HepG2 (cell line): ENCODE measurements around the gene COL4A2. TPM values are rescaled to one million over a fixed set of nuclear protein-coding genes. Genes with fewer than 3 reads are reported as not detected.

Source experiments
- ATAC-seq: fragments of 200-7000 bp; cut with Tn5 transposase; 3 replicates; pipeline ENCODE4 v1.9.1; 2020; ENCODE audit warnings: mild to moderate bottlenecking, moderate library complexity
- BruUV-seq: library from RNA; stranded (reverse); fragments of 400-500 nt; replicated peaks from 2 replicates; lab custom pipeline; 2021; lab: Mats Ljungman, UMichigan
- CTCF ChIA-PET: fragments of 300-600 bp; formaldehyde crosslinking; extraction: SDS; loops from one replicate; lab custom pipeline; 2021; ENCODE audit warnings: low total read pairs, inconsistent platforms, low intra/inter-chr PET ratio; lab: Yijun Ruan, JAX
- POLR2A ChIA-PET: fragments of 350-600 bp; sonication (Branson Sonifier 250); formaldehyde crosslinking; loops from one replicate; lab custom pipeline; 2020; ENCODE audit warnings: antibody characterized with exemption, inconsistent platforms; lab: Yijun Ruan, JAX
- DNase-seq: peaks from one replicate; pipeline ENCODE4 v3.0.0-alpha.2; 2015; ENCODE audit warnings: low spot score
- FAIRE-seq: peaks from 3 replicates; lab custom pipeline; 2011; peaks lifted over from hg19 to GRCh38; lab: Jason Lieb, UNC
- H2AFZ ChIP-seq: one replicate; pipeline ENCODE4 v1.6.1; 2011; ENCODE audit warnings: low read length, inconsistent platforms
- H3K27ac ChIP-seq: fragments of 300-600 bp; 3 replicates; pipeline ENCODE4 v1.8.0; 2011; ENCODE audit warnings: mixed run types, mild to moderate bottlenecking, mixed read lengths, low read length, inconsistent platforms; ENCODE audit not compliant: insufficient read depth; ENCODE audit errors: extremely low read length
- H3K27me3 ChIP-seq, 2 experiments: fragments of 200-600 bp in 1 of 2; 2 replicates in 1 of 2; 3 replicates in 1 of 2; pipeline versions ENCODE4 v1.6.0 to v1.8.0; 2011; ENCODE audit warnings: low read length in 2 of 2, mild to moderate bottlenecking in 2 of 2, moderate library complexity in 2 of 2, inconsistent platforms in 1 of 2; ENCODE audit not compliant: insufficient read depth in 2 of 2, control insufficient read depth in 1 of 2
- H3K36me3 ChIP-seq, 2 experiments: fragments of 200-600 bp in 1 of 2; replicated peaks in 1 of 2; 2 replicates in 1 of 2; 3 replicates in 1 of 2; pipeline versions ENCODE4 v1.5.1 to v1.8.0; 2011; ENCODE audit warnings: low read length in 2 of 2, inconsistent platforms in 1 of 2; ENCODE audit not compliant: insufficient read depth in 2 of 2, control insufficient read depth in 1 of 2
- H3K4me1 ChIP-seq: 2 replicates; pipeline ENCODE4 v1.5.1; 2012; ENCODE audit warnings: low read length, inconsistent platforms; ENCODE audit not compliant: insufficient read depth
- H3K4me2 ChIP-seq: 2 replicates; pipeline ENCODE4 v1.6.0; 2011; ENCODE audit warnings: low read depth, low read length, inconsistent platforms
- H3K4me3 ChIP-seq, 3 experiments: fragments of 200-600 bp in 1 of 3; sonication (generic), shearing (Covaris generic) in 1 of 3; replicated peaks in 1 of 3; 2 replicates each; pipeline ENCODE4 v1.5.1; 2011 to 2016; ENCODE audit warnings: low read length in 3 of 3, inconsistent platforms in 2 of 3, low read depth in 2 of 3, mild to moderate bottlenecking in 2 of 3, control low read depth in 1 of 3, mixed read lengths in 1 of 3; ENCODE audit not compliant: insufficient read depth in 1 of 3
- H3K79me2 ChIP-seq: one replicate; pipeline ENCODE4 v1.6.1; 2011; ENCODE audit warnings: low read length, inconsistent platforms; ENCODE audit not compliant: insufficient read depth
- H3K9ac ChIP-seq: 2 replicates; pipeline ENCODE4 v1.6.0; 2011; ENCODE audit warnings: mild to moderate bottlenecking, low read depth, low read length, inconsistent platforms; ENCODE audit not compliant: insufficient read depth
- H3K9me3 ChIP-seq: 2 replicates; pipeline ENCODE4 v1.5.1; 2012; ENCODE audit warnings: mild to moderate bottlenecking, low read length
- H4K20me1 ChIP-seq: 2 replicates; pipeline ENCODE4 v1.6.0; 2011; ENCODE audit warnings: inconsistent platforms, mild to moderate bottlenecking, low read length, moderate library complexity; ENCODE audit not compliant: insufficient read depth
- FOXC1 ChIP-seq: sonication (generic); formaldehyde crosslinking; IDR thresholded peaks from 2 replicates; pipeline ENCODE4 v1.8.0; 2022; ENCODE audit warnings: mild to moderate bottlenecking, missing genetic modification reagents, borderline replicate concordance
- KLF15 ChIP-seq: sonication (generic); formaldehyde crosslinking; IDR thresholded peaks from 2 replicates; pipeline ENCODE4 v1.8.1; 2023; ENCODE audit warnings: borderline replicate concordance, mild to moderate bottlenecking, inconsistent platforms, missing genetic modification reagents, mixed read lengths
- KLF9 ChIP-seq: IDR thresholded peaks from 2 replicates; pipeline ENCODE4 v1.6.1; 2016; ENCODE audit warnings: low read depth
- MTF1 ChIP-seq: sonication (generic); formaldehyde crosslinking; IDR thresholded peaks from 2 replicates; pipeline ENCODE4 v1.5.0; 2020; ENCODE audit warnings: missing genetic modification reagents
- SIX4 ChIP-seq: sonication (generic); formaldehyde crosslinking; IDR thresholded peaks from 2 replicates; pipeline ENCODE4 v1.4.0; 2020; ENCODE audit warnings: missing genetic modification reagents
- XBP1 ChIP-seq: sonication (generic); formaldehyde crosslinking; IDR thresholded peaks from 2 replicates; pipeline ENCODE4 v1.5.0; 2020; ENCODE audit warnings: missing genetic modification reagents
- ZBTB14 ChIP-seq: sonication (generic); formaldehyde crosslinking; IDR thresholded peaks from 2 replicates; pipeline ENCODE4 v1.4.0; 2020; ENCODE audit warnings: missing genetic modification reagents
- ZNF10 ChIP-seq: sonication (generic); formaldehyde crosslinking; IDR thresholded peaks from 2 replicates; pipeline ENCODE4 v1.4.0; 2020; ENCODE audit warnings: mild to moderate bottlenecking, low read depth, missing genetic modification reagents, borderline replicate concordance
- ZNF615 ChIP-seq: sonication (generic); formaldehyde crosslinking; IDR thresholded peaks from 2 replicates; pipeline ENCODE4 v1.5.0; 2020; ENCODE audit warnings: mild to moderate bottlenecking, missing genetic modification reagents, borderline replicate concordance
- ZNF841 ChIP-seq: sonication (generic); formaldehyde crosslinking; IDR thresholded peaks from 2 replicates; pipeline ENCODE4 v1.8.1; 2023; ENCODE audit warnings: missing genetic modification reagents, borderline replicate concordance
- ZNF879 ChIP-seq: sonication (generic); formaldehyde crosslinking; IDR thresholded peaks from 2 replicates; pipeline ENCODE4 v1.8.1; 2023; ENCODE audit warnings: missing genetic modification reagents
- WGBS: methylation state at CpG from one replicate; pipeline ENCODE4 v1.1.6; 2017; ENCODE audit warnings: low lambda C conversion rate; 5-methylcytosine and 5-hydroxymethylcytosine counted together
- in situ Hi-C: cut with HindIII; loops from 2 replicates; pipeline ENCODE4 v1.10.0; 2017; ENCODE audit warnings: low pct_unique_long_range_greater_than_20kb; ENCODE audit not compliant: extremely low pct_ligation_motif_present
- intact Hi-C: fragments of 100-400 bp; cut with micrococcal nuclease; formaldehyde crosslinking; loops from one replicate; pipeline ENCODE4 v1.10.0; 2022; ENCODE audit not compliant: unreplicated experiment
- polyA plus RNA-seq, 8 experiments: library from polyadenylated mRNA; depleted of rRNA in 3 of 8; stranded (reverse) in 7 of 8; unstranded in 1 of 8; fragments of >200 nt; fragmentation: Illumina TruSeq in 4 of 8; extraction: Trizol in 4 of 8; gene quantifications; 2 replicates each; pipeline versions ENCODE4 v1.2.1 to v1.2.3, GENCODE V29; 2011 to 2016; ENCODE audit warnings: low read depth in 4 of 8, missing spikeins in 1 of 8, mixed read lengths in 1 of 8; ENCODE audit not compliant: insufficient read depth in 1 of 8
- total RNA-seq, 5 experiments: library from RNA; depleted of rRNA; stranded (reverse); fragments of >200 nt; fragmentation: Illumina TruSeq; extraction: Trizol; gene quantifications; 2 replicates each; pipeline ENCODE4 v1.2.3, GENCODE V29; 2016; ENCODE audit warnings: low read depth in 1 of 5
- TF ChIP-seq, protein P1 (sequence below): IDR thresholded peaks from 2 replicates; pipeline ENCODE4 v1.6.1; 2016; ENCODE audit warnings: low read depth

COL4A2 gene
- total and polyA plus RNA-seq, 2 of the 13 experiments (the other 11 are each of a cell fraction or from before 2014, with no cell fraction given), result 0.22 to 1.9 TPM

DNA sequence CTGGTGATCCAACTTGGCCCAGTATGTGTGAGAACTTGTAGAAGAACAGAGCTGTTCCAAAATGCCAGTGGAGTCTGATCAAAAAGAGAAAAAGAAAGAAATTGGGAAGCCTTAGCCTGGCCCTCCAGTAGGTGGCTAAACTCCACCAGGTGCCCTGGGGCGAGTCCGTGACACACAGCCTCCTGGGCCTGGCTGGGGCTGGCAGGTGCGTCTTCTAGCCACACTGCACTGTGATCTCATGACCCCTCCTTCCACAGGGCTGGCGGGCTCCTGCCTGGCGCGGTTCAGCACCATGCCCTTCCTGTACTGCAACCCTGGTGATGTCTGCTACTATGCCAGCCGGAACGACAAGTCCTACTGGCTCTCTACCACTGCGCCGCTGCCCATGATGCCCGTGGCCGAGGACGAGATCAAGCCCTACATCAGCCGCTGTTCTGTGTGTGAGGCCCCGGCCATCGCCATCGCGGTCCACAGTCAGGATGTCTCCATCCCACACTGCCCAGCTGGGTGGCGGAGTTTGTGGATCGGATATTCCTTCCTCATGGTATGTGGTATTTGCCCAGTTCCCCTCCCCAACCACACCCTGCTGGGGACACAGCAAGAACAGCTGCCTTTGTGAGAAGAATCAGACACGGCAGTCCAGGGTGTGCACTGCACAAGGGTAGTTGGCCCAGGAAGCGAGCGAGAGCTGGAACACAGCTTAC is 200.7 kb downstream of the COL4A2 start (continued):
- TF ChIP-seq KLF15 (CRISPR knock-in tag), result no peak
- TF ChIP-seq, protein P1, sequence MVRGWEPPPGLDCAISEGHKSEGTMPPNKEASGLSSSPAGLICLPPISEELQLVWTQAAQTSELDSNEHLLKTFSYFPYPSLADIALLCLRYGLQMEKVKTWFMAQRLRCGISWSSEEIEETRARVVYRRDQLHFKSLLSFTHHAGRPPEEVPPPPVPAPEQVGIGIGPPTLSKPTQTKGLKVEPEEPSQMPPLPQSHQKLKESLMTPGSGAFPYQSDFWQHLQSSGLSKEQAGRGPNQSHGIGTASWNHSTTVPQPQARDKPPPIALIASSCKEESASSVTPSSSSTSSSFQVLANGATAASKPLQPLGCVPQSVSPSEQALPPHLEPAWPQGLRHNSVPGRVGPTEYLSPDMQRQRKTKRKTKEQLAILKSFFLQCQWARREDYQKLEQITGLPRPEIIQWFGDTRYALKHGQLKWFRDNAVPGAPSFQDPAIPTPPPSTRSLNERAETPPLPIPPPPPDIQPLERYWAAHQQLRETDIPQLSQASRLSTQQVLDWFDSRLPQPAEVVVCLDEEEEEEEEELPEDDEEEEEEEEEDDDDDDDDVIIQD (CRISPR knock-in tag), result no peak
- TF ChIP-seq KLF9 (CRISPR knock-in tag), result no peak
- no peak for TF ChIP-seq MTF1 (CRISPR knock-in tag)
- no peak for TF ChIP-seq XBP1
- TF ChIP-seq ZNF10 (CRISPR knock-in tag), result no peak
- TF ChIP-seq ZNF615 (CRISPR knock-in tag), result no peak
- TF ChIP-seq ZNF841 (CRISPR knock-in tag), result no peak
- no peak for TF ChIP-seq ZNF879 (CRISPR knock-in tag)
- no peak for TF ChIP-seq FOXC1 (CRISPR knock-in tag)

DNA sequence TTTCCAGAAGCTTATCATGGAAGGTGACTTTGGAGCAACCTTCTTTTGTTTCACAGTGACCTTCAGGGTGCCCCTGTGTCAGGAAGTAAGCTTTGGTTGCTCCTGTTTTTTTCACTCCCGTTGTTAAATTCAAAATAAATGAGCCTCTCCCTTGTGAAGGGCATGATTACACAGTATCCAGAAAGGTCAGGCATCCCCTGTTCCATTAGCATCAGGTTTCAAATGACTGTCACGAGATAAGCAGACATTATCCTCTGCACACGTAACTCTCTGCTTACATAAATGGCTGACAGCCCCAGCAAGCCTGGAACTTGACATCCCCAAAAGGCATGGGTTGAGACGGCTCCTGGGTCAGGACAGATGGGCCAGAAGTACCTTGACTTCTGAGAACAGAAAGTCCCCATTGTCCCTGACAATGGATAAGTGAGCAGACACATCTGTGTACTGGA is 202.4 kb downstream of the COL4A2 start:
- FAIRE-seq (no peak), ATAC-seq (no peak), DNase-seq (peak; percentile 41)
- no peak overlapping the region for H2AFZ ChIP-seq
- 17% methylated on average over 4 of the region's 4 CpGs for WGBS
- H3K4me2 ChIP-seq, result no peak overlapping the region
- peak; percentile 72; the same call in 1 of the 2 replicates for TF ChIP-seq SIX4 (CRISPR knock-in tag)
- no peak for TF ChIP-seq ZBTB14 (CRISPR knock-in tag)
- H3K27me3 ChIP-seq, result no peaks in the 10 kb centered on the region
- POLR2A ChIA-PET, result no interaction called here
- H3K36me3 ChIP-seq, result no peaks in the 10 kb centered on the region
- intact Hi-C loops, result no loop called here
- CTCF ChIA-PET, result no interaction called here
- no peaks in the 10 kb centered on the region for H3K9me3 ChIP-seq
- H3K4me3 ChIP-seq, result no peak overlapping the region
- H3K4me1 ChIP-seq, result peaks cover 29% of the 10 kb centered on the region
- in situ Hi-C loops, result no loop called here
- no peaks in the 10 kb centered on the region for H3K79me2 ChIP-seq
- no TSS peak for BruUV-seq
- H4K20me1 ChIP-seq, result no peaks in the 10 kb centered on the region
- no peak overlapping the region for H3K9ac ChIP-seq
- no peak overlapping the region for H3K27ac ChIP-seq
